Gastrocnemius medialis (tissue), 4 donors: ENCODE data around the gene PRKRIP1. TPM values are rescaled to one million over a fixed set of nuclear protein-coding genes. Genes with fewer than 3 reads are reported as not detected.
"Not testable (repeated sequence)": the region's sequence is repeated elsewhere in the genome, so short reads cannot be mapped to it uniquely, and the experiment has no call there.

Source experiments
- ATAC-seq, 2 donors: fragments of 150-250 bp; one replicate each; pipeline ENCODE4 v1.9.1; 2016
- DNase-seq, 2 donors: peaks; one replicate each; pipeline ENCODE4 v3.0.0-alpha.2; 2019
- H3K27ac ChIP-seq, 4 donors: fragments of 200-600 bp; sonication (generic); 1 replicate in 1 of 4; 2 replicates in 3 of 4; pipeline ENCODE4 v1.5.1; 2016 to 2018; ENCODE audit warnings: mild to moderate bottlenecking in 2 of 4, moderate library complexity in 1 of 4
- H3K27me3 ChIP-seq, 3 donors: fragments of 200-600 bp; sonication (generic) in 2 of 3; 1 replicate in 1 of 3; 2 replicates in 2 of 3; pipeline versions ENCODE4 v1.5.1 to v1.6.0; 2016 to 2019; ENCODE audit warnings: mild to moderate bottlenecking in 1 of 3, moderate library complexity in 1 of 3
- H3K36me3 ChIP-seq, 2 donors: fragments of 200-600 bp; sonication (generic) in 1 of 2; one replicate each; pipeline ENCODE4 v1.5.1; 2017 to 2018
- H3K4me1 ChIP-seq, 2 donors: fragments of 200-600 bp; sonication (generic) in 1 of 2; one replicate each; pipeline ENCODE4 v1.5.1; 2016 to 2017; ENCODE audit warnings: mild to moderate bottlenecking in 2 of 2
- H3K4me3 ChIP-seq, 4 donors: fragments of 200-600 bp; sonication (generic) in 3 of 4; 1 replicate in 1 of 4; 2 replicates in 3 of 4; pipeline ENCODE4 v1.5.1; 2016 to 2019; ENCODE audit warnings: mild to moderate bottlenecking in 2 of 4
- H3K9me3 ChIP-seq, 3 donors: fragments of 200-600 bp; sonication (generic) in 2 of 3; 1 replicate in 1 of 3; 2 replicates in 2 of 3; pipeline ENCODE4 v1.5.1; 2016 to 2019
- CTCF ChIP-seq, 5 experiments: fragments of 450-650 bp in 3 of 5; fragments of 200-600 bp in 2 of 5; sonication (generic) in 2 of 5; IDR thresholded peaks in 4 of 5; conservative IDR thresholded peaks in 1 of 5; 1 replicate in 4 of 5; 2 replicates in 1 of 5; pipeline ENCODE4 v1.5.1; 2016 to 2019; ENCODE audit warnings: antibody characterized with exemption in 5 of 5, mild to moderate bottlenecking in 3 of 5, moderate library complexity in 3 of 5
- POLR2A ChIP-seq, 2 donors: fragments of 450-650 bp; IDR thresholded peaks; one replicate each; pipeline ENCODE4 v1.6.1; 2017; ENCODE audit warnings: antibody characterized with exemption in 2 of 2, mild to moderate bottlenecking in 2 of 2, moderate library complexity in 2 of 2
- in situ Hi-C, 4 donors: fragments of 200-750 bp; cut with MboI; loops; one replicate each; pipeline versions ENCODE4 v1.15.0 to v1.8.0; 2017; ENCODE audit warnings: low sequenced_read_pairs in 4 of 4
- intact Hi-C: fragments of 100-400 bp; cut with DNase I; formaldehyde crosslinking; loops from one replicate; pipeline ENCODE4 v1.15.1; 2023; ENCODE audit warnings: low total_unique reads
- total RNA-seq, 4 donors: library from RNA; depleted of rRNA; stranded (reverse); fragments of >200 nt; gene quantifications; one replicate each; pipeline versions ENCODE4 v1.1.0 to v1.2.3, GENCODE V29; 2016

PRKRIP1 gene, protein sequence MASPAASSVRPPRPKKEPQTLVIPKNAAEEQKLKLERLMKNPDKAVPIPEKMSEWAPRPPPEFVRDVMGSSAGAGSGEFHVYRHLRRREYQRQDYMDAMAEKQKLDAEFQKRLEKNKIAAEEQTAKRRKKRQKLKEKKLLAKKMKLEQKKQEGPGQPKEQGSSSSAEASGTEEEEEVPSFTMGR
- 10 to 100 TPM in 3 of 4 donors, 1 to 10 TPM in 1; 6.1 to 22.1 (median 13.4) TPM for total RNA-seq

GRCh38 chr7:102395873-102396709 is at the start of gene PRKRIP1:
PRKRIP1 (plus strand) TSS chr7:102396363; CDS start chr7:102396412, 49 bp downstream.
- Histone ChIP-seq H3K27me3 (no peaks in the 10 kb centered on the region), H3K27ac (peak within 1 kb of the TSS; percentile 82 to 90 (median 86)), H3K9me3 (no peaks in the 10 kb centered on the region), H3K36me3 (peaks cover 0 to 23% of the 10 kb centered on the region in 2 donors), H3K4me1 (peaks cover 7 to 13% of the 10 kb centered on the region in 2 donors), H3K4me3 (peak within 1 kb of the TSS; percentile 70 to 97 (median 94))
- intact Hi-C loops = no loop called here
- TF ChIP-seq CTCF (IDR thresholded peaks at IDR 0.05 in 4 of 5, conservative IDR thresholded peaks at IDR 0.05 in 1 of 5) (no peak), POLR2A (IDR thresholded peaks at IDR 0.05) (peak; percentile 20 to 58)
- DNase-seq = peak; percentile 65 to 85
- in situ Hi-C loops = loop anchor here in 3 of 4 donors (25.0 kb wide), 1 partner anchor 859 kb away; no protein-coding TSS in a partner anchor
- ATAC-seq = peak; percentile 87 to 93

DNA sequence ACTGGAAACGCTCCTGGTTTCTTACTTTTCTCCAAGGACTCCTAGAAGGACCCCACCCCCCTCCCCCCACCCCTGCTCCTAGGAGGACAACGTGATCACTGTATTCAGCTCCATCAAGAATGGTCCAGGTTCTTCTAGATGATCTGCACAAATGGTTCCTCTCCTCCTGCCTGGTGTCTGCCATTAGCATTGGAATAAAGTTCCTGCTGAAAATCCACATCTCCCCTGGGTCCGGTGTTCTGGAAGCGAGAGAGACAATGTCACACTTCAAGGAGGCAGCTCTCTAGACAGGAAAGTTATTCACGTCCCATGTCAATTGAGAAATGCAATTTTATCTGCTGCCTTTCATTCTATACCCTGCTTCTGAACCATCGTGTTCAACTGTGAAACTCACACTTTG is 49.2 kb upstream of the PRKRIP1 start:
- ATAC-seq, intact Hi-C loops, H3K27ac ChIP-seq, H3K4me1 ChIP-seq, in situ Hi-C loops, H3K4me3 ChIP-seq, DNase-seq, H3K36me3 ChIP-seq, H3K27me3 ChIP-seq, H3K9me3 ChIP-seq: not testable (repeated sequence)

- ATAC-seq, H3K9me3 ChIP-seq, H3K36me3 ChIP-seq, in situ Hi-C loops, DNase-seq, H3K4me1 ChIP-seq, H3K27me3 ChIP-seq, H3K27ac ChIP-seq, H3K4me3 ChIP-seq, intact Hi-C loops: not testable (repeated sequence)
Observed at GRCh38 chr7:102356344-102356743, 39.8 kb upstream of the PRKRIP1 start, which contains the start of gene SPDYE6. SPDYE6 (minus strand) TSS chr7:102356444; CDS start chr7:102356023, 421 bp downstream.

GRCh38 chr7:102363549-102364393 is 32.4 kb upstream of the PRKRIP1 start:
- in situ Hi-C loops, H3K27me3 ChIP-seq, H3K36me3 ChIP-seq, H3K9me3 ChIP-seq, H3K4me1 ChIP-seq: not testable (repeated sequence)
- peak overlapping the region; percentile 91 to 99 (median 97) for H3K27ac ChIP-seq
- peak overlapping the region; percentile 77 to 93 (median 89) for H3K4me3 ChIP-seq
- peak; percentile 100 for ATAC-seq
- intact Hi-C loops = loop anchor here (1.0 to 5.0 kb wide), 2 partner anchors 56 to 77 kb away; partner anchors contain the start of gene SH2B2
- DNase-seq = peak; percentile 96 to 99
- TF ChIP-seq POLR2A (IDR thresholded peaks at IDR 0.05) (peak; percentile 77 to 89), CTCF (IDR thresholded peaks at IDR 0.05 in 4 of 5, conservative IDR thresholded peaks at IDR 0.05 in 1 of 5) (peak; percentile 13 to 40 (median 31))

GRCh38 chr7:102364394-102364886 is 31.7 kb upstream of the PRKRIP1 start:
- ATAC-seq, DNase-seq: not testable (repeated sequence)
- intact Hi-C loops = loop anchor here (5.0 kb wide), 1 partner anchor 57 kb away; no protein-coding TSS in a partner anchor

DNA sequence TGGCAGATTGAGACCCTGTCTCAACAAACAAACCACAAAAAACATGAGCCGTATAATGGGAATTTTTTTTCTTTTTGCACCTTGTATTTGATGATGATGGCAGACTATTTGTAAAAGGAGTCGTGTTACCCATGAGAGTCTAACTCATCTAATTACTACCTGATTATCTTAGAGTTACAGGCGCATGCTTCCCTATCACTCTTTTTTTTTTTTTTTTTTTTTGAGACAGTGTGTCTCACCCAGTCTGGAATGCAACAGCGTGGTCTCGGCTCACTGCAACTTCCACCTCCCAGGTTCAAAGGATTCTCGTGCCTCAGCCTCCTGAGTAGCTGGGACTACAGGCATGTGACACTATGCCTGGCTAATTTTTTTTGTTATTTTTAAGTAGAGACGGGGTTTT is 30.8 kb upstream of the PRKRIP1 start:
- in situ Hi-C loops, H3K4me3 ChIP-seq, H3K9me3 ChIP-seq, H3K36me3 ChIP-seq, intact Hi-C loops, H3K27me3 ChIP-seq, ATAC-seq, DNase-seq, H3K4me1 ChIP-seq, H3K27ac ChIP-seq: not testable (repeated sequence)

More at GRCh38 chr7:102364394-102364886, 31.7 kb upstream of the PRKRIP1 start:
- H3K9me3 ChIP-seq, H3K4me1 ChIP-seq, in situ Hi-C loops, H3K27me3 ChIP-seq, H3K36me3 ChIP-seq: not testable (repeated sequence)
- peak overlapping the region; percentile 91 to 99 (median 97) for H3K27ac ChIP-seq
- H3K4me3 ChIP-seq = peak overlapping the region; percentile 77 to 93 (median 89)

DNA sequence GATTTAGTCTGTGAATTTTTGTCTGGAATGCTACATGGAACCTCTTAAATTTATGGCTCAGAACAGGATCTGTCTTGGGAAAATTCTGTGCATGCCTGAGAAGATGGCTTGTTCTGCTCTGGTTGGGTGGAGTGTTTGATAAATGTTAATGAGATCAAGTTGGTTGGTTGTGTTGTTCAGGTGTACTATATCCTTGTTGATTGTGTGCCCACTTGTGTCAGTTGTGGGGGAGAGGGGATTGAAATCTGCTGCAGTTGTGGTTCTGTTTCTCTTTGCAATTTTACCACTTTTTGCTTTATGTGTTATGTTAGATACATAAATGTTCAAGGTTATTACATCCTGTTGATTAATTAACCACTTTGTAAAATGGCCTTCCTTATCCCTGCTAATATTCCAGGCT is 26.1 kb upstream of the PRKRIP1 start:
- H3K27ac ChIP-seq, H3K4me3 ChIP-seq, in situ Hi-C loops, H3K36me3 ChIP-seq, intact Hi-C loops, DNase-seq, H3K4me1 ChIP-seq, ATAC-seq, H3K27me3 ChIP-seq, H3K9me3 ChIP-seq: not testable (repeated sequence)

- DNase-seq, in situ Hi-C loops, ATAC-seq, H3K4me3 ChIP-seq, H3K27me3 ChIP-seq, H3K4me1 ChIP-seq, H3K9me3 ChIP-seq, intact Hi-C loops: not testable (repeated sequence)
- peaks cover 0 to 19% of the 10 kb centered on the region in 2 donors for H3K36me3 ChIP-seq
- H3K27ac ChIP-seq = peak overlapping the region in 2 of 4 donors; percentile 30 to 43
Observed at GRCh38 chr7:102372796-102373195, 23.4 kb upstream of the PRKRIP1 start.
